GM21529 (cell line): ENCODE data around the gene MUSTN1.

Experiments
- ATAC-seq: cut with Tn5 transposase; IDR thresholded peaks from one replicate; pipeline ENCODE4 v1.9.1; 2021; ENCODE audit not compliant: unreplicated experiment

Gene MUSTN1

DNA sequence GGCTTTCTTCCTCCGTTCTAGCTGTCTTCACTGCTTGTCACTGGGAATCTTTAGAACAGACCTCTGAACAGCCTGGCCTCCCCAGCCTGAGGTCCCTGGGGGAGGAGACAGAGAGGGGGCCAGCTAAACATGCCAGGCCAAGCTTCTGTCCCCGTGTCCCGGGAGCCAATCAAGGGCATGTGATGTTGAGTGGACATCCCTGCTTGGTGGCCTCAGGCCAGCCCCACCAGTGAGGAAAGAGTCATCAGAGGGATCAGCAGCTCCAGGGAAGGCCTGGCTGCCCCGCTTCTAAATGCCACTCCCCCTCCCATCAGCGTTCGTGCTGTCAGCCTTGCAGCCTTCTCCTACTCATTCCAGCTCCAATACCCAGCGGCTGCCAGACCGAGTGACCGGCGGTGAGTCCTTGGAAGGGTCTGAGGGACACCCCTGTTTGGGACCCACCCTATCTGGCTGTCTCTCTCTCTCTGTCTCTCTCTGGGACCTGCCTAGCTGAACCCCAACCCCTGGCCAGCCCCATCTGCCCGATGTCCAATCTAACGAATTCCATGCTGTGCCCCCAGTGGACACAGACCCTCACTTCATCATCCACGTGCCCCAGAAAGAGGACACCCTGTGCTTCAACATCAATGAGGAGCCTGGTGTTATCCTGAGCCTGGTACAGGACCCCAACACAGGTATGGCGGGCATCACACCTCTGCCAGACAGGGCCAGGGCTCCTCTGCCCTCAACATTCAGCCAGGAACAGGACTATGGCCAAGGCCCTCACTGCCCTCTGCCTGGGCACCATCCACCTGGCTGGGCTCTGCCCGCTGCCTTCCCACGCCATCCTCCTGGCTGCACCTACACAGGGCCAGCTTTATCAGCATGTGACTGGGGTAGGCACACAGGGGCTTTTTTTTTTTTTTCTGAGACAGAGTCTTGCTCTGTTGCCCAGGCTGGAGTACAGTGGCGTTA, 46.9 kb downstream of the MUSTN1 start:
- ATAC-seq, result no peak

DNA sequence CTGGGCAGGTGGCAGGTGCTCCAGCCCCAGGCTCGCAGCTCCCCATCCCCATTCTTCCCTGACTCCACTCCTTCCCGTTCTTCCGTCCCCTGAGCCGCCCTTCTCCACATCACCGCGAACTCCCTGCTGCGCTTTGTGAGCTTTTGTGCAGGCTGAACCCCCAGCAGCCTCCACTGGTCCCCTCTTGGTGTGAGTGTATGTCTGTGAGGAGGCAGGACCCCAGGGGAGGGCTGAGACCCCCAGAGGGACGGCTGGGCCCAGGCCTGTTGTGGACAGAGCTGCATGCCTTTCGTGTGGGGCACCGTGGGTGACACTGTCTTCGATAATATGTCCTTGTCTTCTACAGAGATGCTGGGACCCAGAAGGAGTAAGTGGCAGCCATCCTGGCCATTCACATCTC, 47.6 kb downstream of the MUSTN1 start:
- ATAC-seq, result no peak

DNA sequence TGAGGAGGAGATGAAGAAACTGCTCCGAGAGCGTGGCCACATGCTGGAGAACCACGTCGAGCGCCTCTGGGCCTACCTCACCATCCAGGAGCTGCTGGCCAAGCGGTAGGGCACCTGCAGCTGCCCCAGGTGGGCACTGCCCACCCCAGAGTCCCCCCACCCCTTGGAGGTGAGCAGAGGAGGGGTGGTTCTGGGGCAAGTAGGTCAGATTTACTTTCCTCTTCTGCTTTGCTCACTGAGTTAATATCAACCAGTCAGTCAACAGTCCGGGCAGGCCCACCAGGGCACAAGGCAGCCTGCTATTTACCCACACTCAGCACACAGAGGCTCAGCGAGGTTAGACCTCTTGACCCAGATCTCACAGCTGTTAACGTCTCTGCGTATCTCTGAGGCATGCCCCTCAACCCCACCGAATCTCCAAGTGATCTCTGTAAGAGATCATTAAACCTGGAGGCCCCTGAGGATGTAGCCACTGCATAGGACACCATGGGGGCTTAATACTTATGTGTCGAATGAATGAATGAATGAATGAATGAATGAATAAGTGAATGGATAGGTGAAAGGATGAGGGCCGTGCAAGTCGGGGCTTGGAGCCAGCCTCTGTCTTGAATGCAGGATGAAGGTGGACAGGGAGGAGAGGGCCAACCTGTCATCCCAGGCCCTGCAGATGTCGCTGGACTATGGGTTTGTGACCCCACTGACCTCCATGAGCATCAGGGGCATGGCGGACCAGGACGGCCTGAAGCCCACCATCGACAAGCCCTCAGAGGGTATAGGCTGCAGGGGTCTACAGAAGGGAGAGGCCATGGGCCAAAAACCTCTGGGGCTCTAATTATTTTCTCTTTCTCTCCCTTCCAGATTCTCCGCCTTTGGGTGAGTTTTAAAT, 48.2 kb downstream of the MUSTN1 start:
- ATAC-seq, result no peak

DNA sequence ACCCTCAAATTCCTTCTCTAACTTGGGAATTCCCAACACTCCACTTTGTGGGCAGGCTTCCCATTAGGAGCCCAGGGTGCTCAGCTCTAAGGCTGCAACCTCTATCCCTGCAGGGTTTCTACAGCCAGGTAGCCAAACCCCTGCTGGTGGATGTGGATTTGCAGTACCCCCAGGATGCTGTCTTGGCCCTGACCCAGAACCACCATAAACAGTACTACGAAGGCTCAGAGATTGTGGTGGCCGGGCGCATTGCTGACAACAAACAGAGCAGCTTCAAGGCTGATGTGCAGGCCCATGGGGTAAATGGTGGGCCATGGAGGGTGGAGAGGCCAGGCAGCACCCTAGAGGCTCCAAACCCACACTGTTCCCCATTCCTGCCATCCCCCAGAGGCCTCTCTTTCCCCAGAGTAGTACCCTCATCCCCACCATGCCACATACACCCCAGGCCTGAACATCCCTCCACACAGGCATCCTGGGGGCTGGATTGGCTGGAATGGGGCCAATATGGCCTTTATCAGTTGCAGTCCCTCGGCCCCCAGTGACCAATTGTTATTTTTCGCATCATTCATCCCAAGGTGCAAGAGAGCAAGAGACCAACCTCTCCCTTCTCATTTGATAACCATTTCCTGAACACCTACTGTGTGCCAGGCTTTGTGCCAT, 49.8 kb downstream of the MUSTN1 start:
- ATAC-seq, result no peak

DNA sequence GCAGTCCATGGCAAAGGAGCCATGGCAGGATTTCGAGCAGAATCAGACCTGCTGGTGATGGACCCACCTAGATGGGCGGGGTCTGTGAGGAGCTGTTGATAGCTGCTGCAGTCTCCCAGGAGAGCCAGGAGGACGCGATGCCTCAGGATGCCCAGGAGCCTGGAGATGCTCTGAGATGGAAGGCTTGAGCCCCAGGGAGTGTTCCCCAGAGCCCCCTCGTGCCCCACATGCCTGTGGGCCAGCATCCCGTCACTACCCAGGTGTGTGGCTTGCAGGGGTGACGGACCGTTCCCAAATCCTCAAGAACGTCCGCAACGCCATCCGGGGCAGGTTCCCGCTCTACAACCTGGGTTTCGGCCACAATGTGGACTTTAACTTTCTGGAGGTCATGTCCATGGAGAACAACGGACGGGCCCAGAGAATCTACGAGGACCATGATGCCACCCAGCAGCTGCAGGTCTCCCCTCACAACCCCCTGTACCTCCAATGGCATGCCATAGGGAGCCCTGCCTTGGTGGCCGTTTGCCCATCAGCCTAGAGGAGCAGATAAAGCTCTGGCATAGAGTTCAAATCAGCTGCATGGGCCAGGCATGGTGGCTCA, 50.7 kb downstream of the MUSTN1 start:
- ATAC-seq, result no peak

- no peak for ATAC-seq
These were observed 51.6 kb downstream of the MUSTN1 start for GRCh38 chr3:52783211-52783555.
